Activated CD4-positive, alpha-beta T cell treated with anti-CD3 and anti-CD28 coated beads, Interleukin-2, amount 50 U/mL, for 24 hours (primary cell): ENCODE results near the gene TOM1.
"Not testable (repeated sequence)": the region's sequence is repeated elsewhere in the genome, so short reads cannot be mapped to it uniquely, and the experiment has no call there.

Experiments used
- DNase-seq, 2 donors: peaks; one replicate each; pipeline ENCODE4 v3.0.0-alpha.2; 2020; ENCODE audit warnings: low read depth in 1 of 2, low spot score in 1 of 2

TOM1 gene

DNA sequence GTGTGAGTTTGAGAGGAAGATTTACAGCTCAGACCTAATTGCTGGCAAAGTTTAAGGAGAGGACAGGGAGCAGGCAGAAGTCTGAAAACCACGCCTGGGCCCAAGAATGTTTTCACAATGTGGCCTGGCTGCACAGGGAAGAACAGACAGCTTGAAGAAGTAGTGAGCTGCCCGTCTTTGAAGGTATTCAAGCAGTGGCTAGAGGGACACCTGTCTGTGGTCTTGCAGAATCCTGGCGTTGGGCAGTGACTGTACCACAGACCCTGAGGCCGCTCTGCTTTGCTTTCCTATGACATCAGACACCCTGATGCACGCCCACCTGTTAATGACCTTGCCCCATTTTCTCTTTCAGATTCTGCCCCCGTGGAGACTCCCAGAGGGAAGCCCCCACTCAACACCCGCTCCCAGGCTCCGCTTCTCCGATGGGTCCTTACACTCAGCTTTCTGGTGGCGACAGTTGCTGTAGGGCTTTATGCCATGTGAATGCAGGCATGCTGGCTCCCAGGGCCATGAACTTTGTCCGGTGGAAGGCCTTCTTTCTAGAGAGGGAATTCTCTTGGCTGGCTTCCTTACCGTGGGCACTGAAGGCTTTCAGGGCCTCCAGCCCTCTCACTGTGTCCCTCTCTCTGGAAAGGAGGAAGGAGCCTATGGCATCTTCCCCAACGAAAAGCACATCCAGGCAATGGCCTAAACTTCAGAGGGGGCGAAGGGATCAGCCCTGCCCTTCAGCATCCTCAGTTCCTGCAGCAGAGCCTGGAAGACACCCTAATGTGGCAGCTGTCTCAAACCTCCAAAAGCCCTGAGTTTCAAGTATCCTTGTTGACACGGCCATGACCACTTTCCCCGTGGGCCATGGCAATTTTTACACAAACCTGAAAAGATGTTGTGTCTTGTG, 93.7 kb downstream of the TOM1 start:
- no peak for DNase-seq

DNA sequence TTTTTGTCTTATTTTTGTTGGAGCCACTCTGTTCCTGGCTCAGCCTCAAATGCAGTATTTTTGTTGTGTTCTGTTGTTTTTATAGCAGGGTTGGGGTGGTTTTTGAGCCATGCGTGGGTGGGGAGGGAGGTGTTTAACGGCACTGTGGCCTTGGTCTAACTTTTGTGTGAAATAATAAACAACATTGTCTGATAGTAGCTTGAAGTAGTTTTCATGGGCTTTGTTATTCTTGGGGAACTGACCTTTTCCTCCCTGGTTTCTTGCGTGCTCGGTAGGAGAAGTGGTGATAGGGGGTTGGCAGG, 94.3 kb downstream of the TOM1 start:
- DNase-seq, result no peak

DNA sequence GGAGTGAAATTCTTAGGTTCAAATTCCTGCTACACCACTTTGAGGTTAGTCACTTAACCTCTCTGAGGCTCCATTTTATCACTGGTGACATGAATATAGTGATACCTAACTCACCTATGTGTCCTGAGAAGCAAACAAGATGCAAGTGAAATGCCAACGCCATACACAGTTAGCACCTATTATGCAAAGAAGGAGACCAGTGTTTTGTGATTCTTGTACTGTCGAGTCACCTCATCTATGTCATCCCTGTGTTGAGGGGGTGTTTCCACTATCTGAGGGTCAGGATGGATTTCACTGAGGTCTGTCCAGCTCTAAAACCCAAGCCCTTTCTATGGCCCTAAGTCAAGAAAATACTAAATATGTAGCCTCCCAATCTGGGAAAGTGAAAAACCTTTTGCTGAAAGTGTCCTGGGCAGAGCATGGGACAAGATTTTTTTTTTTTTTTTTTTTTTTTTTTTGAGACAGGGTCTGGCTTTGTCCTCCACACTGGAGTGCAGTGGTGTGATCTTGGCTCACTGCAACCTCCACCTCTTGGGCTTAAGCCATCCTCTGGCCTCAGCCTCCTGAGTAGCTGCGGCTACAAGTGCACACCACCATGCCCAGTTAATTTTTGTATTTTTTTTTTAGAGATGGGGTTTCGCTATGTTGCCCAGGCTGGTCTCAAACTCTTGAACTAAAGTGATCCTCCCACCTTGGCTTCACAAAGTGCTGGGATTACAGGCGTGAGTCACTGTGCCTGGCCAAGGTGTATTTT, 95.3 kb downstream of the TOM1 start:
- no peak for DNase-seq

DNA sequence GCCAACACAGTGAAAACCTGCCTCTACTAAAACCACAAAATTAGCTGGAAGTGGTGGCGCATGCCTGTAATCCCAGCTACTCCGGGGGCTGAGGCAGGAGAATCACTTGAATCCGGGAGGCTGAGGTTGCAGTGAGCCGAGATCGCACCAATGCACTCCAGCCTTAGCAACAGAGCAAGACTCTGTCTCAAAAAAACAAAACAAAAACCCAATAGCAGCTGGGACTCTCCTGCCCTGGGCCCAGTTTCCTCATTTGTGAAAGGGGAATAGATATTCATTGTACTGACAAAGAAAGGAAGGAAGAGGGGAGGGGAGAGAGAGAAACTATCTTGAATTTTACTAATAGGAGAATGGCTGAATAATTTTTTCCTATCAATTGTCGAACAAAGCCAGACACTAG, 96.9 kb downstream of the TOM1 start:
- not testable (repeated sequence) for DNase-seq

DNA sequence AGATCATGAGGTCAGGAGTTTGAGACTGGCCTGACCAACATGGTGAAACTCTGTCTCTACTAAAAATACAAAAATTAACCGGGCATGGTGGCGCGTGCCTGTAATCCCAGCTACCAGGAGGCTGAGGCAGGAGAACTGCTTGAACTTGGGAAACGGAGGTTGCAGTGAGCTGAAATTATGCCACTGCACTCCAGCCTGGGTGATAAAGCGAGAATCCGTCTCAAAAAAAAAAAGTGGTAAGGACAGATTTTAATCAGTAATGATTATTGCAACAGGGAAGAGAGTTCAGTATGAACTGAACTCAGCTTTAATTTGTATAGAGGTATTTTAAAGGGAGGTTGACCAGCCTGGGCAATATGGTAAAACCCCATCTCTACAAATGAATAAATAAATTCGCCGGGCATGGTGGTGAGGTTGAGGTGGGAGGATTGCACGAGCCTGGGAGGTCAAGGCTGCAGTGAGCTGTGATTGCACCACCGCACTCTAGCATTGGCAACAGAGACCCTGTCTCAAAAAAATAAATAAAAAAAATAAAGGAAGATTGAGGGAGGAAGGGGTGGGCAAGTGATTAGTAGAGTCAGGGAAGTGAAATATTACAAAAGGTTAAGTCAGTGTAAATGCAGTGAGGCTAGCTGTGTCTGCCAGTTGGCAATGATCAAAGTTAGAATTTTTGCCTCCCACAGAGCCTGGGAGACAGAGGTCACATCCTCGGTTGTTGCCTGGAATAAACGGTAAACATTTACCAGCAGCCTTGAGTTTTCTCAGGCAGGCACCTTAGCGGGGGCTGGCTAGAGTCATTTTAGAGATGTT, 97.6 kb downstream of the TOM1 start:
- DNase-seq, result no peak
